Breast epithelium (tissue), 4 donors: ENCODE data around the gene MAD2L2. TPM values are rescaled to one million over a fixed set of nuclear protein-coding genes. Genes with fewer than 3 reads are reported as not detected.
A peak's percentile ranks its signal among the peaks of the same experiment; 100 is the strongest.

Experiments used
- DNase-seq, 2 donors: peaks; one replicate each; pipeline ENCODE4 v3.0.0-alpha.2; 2019; ENCODE audit warnings: low spot score in 2 of 2
- H3K27ac ChIP-seq, 2 donors: fragments of 200-600 bp; sonication (generic) in 1 of 2; one replicate each; pipeline ENCODE4 v1.5.1; 2016 to 2019; ENCODE audit warnings: mild to moderate bottlenecking in 1 of 2
- H3K27me3 ChIP-seq, 2 donors: fragments of 200-600 bp; sonication (generic) in 1 of 2; one replicate each; pipeline versions ENCODE4 v1.5.1 to v1.6.0; 2017 to 2019; ENCODE audit warnings: control low read depth in 1 of 2, mild to moderate bottlenecking in 1 of 2
- H3K36me3 ChIP-seq: fragments of 200-600 bp; one replicate; pipeline ENCODE4 v1.5.1; 2019
- H3K4me1 ChIP-seq, 2 donors: fragments of 200-600 bp; sonication (generic); one replicate each; pipeline ENCODE4 v1.5.1; 2016 to 2019; ENCODE audit warnings: control low read depth in 1 of 2
- H3K4me3 ChIP-seq, 3 donors: fragments of 200-600 bp; sonication (generic); 1 replicate in 2 of 3; 2 replicates in 1 of 3; pipeline ENCODE4 v1.5.1; 2016 to 2019; ENCODE audit warnings: mild to moderate bottlenecking in 3 of 3, moderate library complexity in 2 of 3
- H3K9me3 ChIP-seq, 2 donors: fragments of 200-600 bp; sonication (generic) in 1 of 2; one replicate each; pipeline ENCODE4 v1.5.1; 2016 to 2019; ENCODE audit warnings: control low read depth in 1 of 2
- POLR2A ChIP-seq: fragments of 450-650 bp; IDR thresholded peaks from one replicate; pipeline ENCODE4 v1.6.1; 2016; ENCODE audit warnings: antibody characterized with exemption, mild to moderate bottlenecking, moderate library complexity
- POLR2AphosphoS5 ChIP-seq, 3 donors: sonication (generic); formaldehyde crosslinking; IDR thresholded peaks; one replicate each; pipeline ENCODE4 v1.6.1; 2017; ENCODE audit warnings: antibody characterized with exemption in 3 of 3
- intact Hi-C: fragments of 100-400 bp; cut with DNase I; formaldehyde crosslinking; loops from one replicate; pipeline ENCODE4 v1.15.1; 2023; ENCODE audit warnings: low total_unique reads
- total RNA-seq, 3 donors: library from RNA; depleted of rRNA; stranded (reverse); fragments of >200 nt; gene quantifications; one replicate each; pipeline ENCODE4 v1.1.0, GENCODE V29; 2016
- TF ChIP-seq, protein P1 (sequence below), 3 donors: fragments of 450-650 bp; IDR thresholded peaks; one replicate each; pipeline ENCODE4 v1.5.1; 2016 to 2017; ENCODE audit warnings: antibody characterized with exemption in 3 of 3, mild to moderate bottlenecking in 3 of 3, moderate library complexity in 3 of 3

MAD2L2 gene
- total RNA-seq, 3 donors from 2014 or later, result 31.8 to 58.7 (median 47.7) TPM

- Histone ChIP-seq H3K27ac (no peak overlapping the region), H3K9me3 (no peaks in the 10 kb centered on the region), H3K36me3 (no peaks in the 10 kb centered on the region), H3K4me1 (no peaks in the 10 kb centered on the region), H3K4me3 (no peak overlapping the region), H3K27me3 (peaks cover 0 to 11% of the 10 kb centered on the region in 2 donors)
- intact Hi-C loops, result no loop called here
- DNase-seq, result no peak
- TF ChIP-seq POLR2A, result no peak
Measured at GRCh38 chr1:11697188-11697892, 16.4 kb upstream of the MAD2L2 start.

- no peak overlapping the region for H3K4me3 ChIP-seq
- H3K9me3 ChIP-seq, result no peaks in the 10 kb centered on the region
- H3K27ac ChIP-seq, result no peak overlapping the region
- no peak for DNase-seq
- no peak for TF ChIP-seq POLR2AphosphoS5 (IDR thresholded peaks at IDR 0.05)
- TF ChIP-seq, protein P1, sequence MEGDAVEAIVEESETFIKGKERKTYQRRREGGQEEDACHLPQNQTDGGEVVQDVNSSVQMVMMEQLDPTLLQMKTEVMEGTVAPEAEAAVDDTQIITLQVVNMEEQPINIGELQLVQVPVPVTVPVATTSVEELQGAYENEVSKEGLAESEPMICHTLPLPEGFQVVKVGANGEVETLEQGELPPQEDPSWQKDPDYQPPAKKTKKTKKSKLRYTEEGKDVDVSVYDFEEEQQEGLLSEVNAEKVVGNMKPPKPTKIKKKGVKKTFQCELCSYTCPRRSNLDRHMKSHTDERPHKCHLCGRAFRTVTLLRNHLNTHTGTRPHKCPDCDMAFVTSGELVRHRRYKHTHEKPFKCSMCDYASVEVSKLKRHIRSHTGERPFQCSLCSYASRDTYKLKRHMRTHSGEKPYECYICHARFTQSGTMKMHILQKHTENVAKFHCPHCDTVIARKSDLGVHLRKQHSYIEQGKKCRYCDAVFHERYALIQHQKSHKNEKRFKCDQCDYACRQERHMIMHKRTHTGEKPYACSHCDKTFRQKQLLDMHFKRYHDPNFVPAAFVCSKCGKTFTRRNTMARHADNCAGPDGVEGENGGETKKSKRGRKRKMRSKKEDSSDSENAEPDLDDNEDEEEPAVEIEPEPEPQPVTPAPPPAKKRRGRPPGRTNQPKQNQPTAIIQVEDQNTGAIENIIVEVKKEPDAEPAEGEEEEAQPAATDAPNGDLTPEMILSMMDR (IDR thresholded peaks at IDR 0.05), result no peak
- TF ChIP-seq POLR2A, result no peak
- no peaks in the 10 kb centered on the region for H3K36me3 ChIP-seq
- peaks cover 11% of the 10 kb centered on the region in 2 donors for H3K4me1 ChIP-seq
- H3K27me3 ChIP-seq, result peaks cover 6 to 25% of the 10 kb centered on the region in 2 donors
- intact Hi-C loops, result no loop called here
Measured at GRCh38 chr1:11695861-11696260, 14.9 kb upstream of the MAD2L2 start.

DNA sequence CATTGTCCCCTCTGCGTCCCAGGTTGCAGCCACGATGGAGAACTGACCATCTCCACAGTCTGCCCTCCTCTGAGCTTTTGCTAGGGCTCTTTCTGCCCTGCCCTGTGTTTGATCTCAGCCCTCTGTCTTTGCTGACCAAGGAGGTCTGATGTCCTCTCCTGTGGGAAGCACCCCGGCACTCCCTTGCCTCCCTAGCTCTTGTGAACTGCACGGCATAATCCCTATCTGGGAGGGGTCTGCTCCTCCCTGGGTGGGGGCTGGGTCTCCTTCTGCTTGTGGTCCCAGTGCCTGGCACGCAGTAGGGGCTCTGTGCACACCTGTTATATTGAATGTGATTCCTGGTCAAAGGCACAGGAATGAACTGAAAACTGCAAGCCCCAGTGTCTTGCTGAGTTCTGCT lies 13.0 kb upstream of the MAD2L2 start:
- Histone ChIP-seq H3K9me3 (no peaks in the 10 kb centered on the region), H3K27ac (no peak overlapping the region), H3K4me1 (peaks cover 11% of the 10 kb centered on the region in 2 donors), H3K36me3 (no peaks in the 10 kb centered on the region), H3K27me3 (peaks cover 6 to 29% of the 10 kb centered on the region in 2 donors), H3K4me3 (no peak overlapping the region)
- intact Hi-C loops, result no loop called here
- DNase-seq, result no peak
- TF ChIP-seq POLR2A (no peak), POLR2AphosphoS5 (IDR thresholded peaks at IDR 0.05) (no peak)
- TF ChIP-seq, protein P1 (IDR thresholded peaks at IDR 0.05), result no peak

DNA sequence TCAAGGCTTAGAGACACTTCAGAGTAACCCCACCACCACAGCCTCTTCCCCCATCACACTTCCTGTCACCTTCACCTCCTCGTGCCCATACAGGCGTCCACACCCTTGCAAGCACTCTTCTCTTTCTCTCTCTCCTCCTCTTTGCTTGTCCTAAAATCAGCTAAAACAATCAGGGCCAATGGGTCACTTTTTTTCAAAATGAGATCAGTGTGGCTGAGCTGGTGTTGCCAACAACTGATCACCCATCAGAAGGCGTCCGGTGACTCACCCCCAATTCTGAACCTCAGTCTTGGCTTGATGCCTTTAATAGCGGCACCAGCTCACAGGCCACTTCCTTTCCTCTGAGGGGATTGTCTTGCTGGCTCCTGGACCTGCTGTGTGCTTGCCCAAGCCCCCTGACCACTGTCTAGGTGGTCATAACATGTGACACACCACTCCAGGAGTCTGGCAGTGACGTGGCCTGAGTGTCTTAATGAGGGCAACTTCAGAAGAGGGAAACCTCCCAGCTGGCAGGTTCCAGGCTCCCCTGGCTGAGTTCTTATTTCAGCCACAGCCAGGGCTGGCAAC lies 12.2 kb upstream of the MAD2L2 start:
- H3K4me3 ChIP-seq, result peak overlapping the region in 1 of 3 donors; percentile 15
- H3K36me3 ChIP-seq, result no peaks in the 10 kb centered on the region
- peak in 1 of 2 donors; percentile 30 for DNase-seq
- H3K9me3 ChIP-seq, result no peaks in the 10 kb centered on the region
- no peak overlapping the region for H3K27ac ChIP-seq
- H3K4me1 ChIP-seq, result peaks cover 11% of the 10 kb centered on the region in 2 donors
- TF ChIP-seq POLR2A (no peak), POLR2AphosphoS5 (IDR thresholded peaks at IDR 0.05) (no peak)
- TF ChIP-seq, protein P1 (IDR thresholded peaks at IDR 0.05), result no peak
- peaks cover 6 to 31% of the 10 kb centered on the region in 2 donors for H3K27me3 ChIP-seq
- intact Hi-C loops, result no loop called here

- Histone ChIP-seq H3K4me3 (peak overlapping the region in 2 of 3 donors; percentile 54 to 69), H3K27ac (no peak overlapping the region), H3K9me3 (no peaks in the 10 kb centered on the region), H3K4me1 (peaks cover 11% of the 10 kb centered on the region in 2 donors), H3K36me3 (no peaks in the 10 kb centered on the region), H3K27me3 (peaks cover 6 to 31% of the 10 kb centered on the region in 2 donors)
- no peak for DNase-seq
- intact Hi-C loops, result no loop called here
- TF ChIP-seq POLR2AphosphoS5 (IDR thresholded peaks at IDR 0.05) (no peak), POLR2A (no peak)
- TF ChIP-seq, protein P1 (IDR thresholded peaks at IDR 0.05), result no peak
Measured at GRCh38 chr1:11691928-11692711, 11.2 kb upstream of the MAD2L2 start.
